GM19455 (cell line): ENCODE data around the gene LONP1.
"Not testable (repeated sequence)": the region's sequence is repeated elsewhere in the genome, so short reads cannot be mapped to it uniquely, and the experiment has no call there.

ENCODE experiments used
- ATAC-seq: cut with Tn5 transposase; IDR thresholded peaks from one replicate; pipeline ENCODE4 v1.9.1; 2021; ENCODE audit not compliant: unreplicated experiment

Gene LONP1, protein sequence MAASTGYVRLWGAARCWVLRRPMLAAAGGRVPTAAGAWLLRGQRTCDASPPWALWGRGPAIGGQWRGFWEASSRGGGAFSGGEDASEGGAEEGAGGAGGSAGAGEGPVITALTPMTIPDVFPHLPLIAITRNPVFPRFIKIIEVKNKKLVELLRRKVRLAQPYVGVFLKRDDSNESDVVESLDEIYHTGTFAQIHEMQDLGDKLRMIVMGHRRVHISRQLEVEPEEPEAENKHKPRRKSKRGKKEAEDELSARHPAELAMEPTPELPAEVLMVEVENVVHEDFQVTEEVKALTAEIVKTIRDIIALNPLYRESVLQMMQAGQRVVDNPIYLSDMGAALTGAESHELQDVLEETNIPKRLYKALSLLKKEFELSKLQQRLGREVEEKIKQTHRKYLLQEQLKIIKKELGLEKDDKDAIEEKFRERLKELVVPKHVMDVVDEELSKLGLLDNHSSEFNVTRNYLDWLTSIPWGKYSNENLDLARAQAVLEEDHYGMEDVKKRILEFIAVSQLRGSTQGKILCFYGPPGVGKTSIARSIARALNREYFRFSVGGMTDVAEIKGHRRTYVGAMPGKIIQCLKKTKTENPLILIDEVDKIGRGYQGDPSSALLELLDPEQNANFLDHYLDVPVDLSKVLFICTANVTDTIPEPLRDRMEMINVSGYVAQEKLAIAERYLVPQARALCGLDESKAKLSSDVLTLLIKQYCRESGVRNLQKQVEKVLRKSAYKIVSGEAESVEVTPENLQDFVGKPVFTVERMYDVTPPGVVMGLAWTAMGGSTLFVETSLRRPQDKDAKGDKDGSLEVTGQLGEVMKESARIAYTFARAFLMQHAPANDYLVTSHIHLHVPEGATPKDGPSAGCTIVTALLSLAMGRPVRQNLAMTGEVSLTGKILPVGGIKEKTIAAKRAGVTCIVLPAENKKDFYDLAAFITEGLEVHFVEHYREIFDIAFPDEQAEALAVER

DNA sequence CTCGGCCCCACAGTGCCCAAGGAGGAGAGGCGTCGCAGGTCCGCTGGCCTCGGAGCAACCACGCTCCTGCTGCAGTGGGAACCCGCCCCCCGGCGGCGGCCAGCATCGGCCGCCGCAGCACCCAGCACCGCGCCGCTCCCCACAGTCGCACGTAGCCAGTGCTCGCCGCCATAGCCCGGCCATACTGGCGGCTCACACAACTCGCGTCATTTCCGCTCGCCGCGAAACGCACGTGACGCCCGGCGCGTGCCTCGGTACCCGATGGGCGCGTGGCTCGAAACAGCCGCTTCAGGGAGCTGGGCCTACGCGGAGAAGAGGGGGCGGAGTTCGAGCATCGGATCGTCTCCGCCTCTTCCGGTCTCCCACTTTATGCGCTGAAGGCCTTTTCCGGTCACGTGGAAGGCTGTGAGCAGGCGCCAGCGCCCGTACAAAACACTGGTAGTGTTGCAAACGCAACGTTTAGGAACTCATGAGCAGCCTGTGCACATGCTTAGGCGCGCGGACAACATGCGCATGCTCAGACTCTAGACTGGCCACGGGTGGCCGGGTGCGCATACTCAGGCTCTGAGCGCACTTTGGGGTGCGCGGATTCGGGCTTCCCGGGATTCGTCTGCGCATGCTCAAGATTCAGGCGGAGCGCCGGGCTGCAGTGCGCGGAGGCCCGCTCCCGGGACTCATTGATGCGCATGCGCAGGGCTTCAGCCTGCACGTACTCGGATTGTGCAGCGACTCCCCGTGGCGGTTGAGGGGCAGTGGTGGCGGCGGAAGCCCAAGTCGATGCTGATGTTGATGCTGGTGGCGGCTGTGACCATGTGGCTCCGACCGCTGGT is at the start of gene LONP1, which contains the start of gene CATSPERD:
LONP1 (minus strand) TSS at position 186 of the 830 bp plus-strand sequence; CDS start at position 172, 14 bp downstream.
CATSPERD (plus strand) TSS at position 677 of the 830 bp plus-strand sequence; CDS start at position 778, 101 bp downstream.
- peak; percentile 80 for ATAC-seq

DNA sequence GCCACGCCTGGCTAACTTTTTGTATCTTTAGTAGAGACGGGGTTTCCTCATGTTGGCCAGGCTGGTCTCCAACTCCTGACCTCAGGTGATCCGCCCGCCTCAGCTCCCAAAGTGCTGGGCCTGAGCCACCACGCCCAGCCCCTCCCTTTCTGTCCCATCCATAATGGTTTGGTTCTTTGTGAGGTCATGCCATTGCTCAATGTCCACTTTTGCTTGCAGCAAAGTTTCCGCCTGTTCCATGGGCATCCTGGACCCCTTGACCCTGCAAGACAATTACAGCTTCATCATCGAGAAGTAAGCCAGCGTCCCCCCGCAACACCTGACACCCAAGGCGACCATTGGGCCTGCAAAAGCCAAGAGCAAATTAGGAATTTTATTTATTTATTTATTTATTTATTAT is 48.0 kb upstream of the LONP1 start:
- no peak for ATAC-seq

DNA sequence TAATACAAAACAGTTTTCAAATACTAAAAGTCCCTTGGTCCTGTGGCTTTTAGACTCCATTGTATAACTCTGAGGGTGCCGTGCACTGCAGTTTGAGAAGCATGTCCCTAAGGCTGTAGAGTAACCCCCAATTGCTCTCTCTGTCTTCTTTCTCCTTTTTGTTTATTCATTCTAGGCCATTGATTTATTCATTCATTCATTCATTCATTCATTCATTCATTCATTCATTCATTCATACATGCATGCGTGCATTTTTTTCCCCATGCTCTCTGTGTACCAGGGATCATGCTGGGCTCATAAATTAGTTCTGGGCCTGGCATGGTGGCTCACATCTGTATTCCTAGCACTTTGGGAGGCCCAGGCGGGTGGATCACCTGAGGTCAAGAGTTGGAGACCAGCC is 45.3 kb upstream of the LONP1 start:
- no peak for ATAC-seq

DNA sequence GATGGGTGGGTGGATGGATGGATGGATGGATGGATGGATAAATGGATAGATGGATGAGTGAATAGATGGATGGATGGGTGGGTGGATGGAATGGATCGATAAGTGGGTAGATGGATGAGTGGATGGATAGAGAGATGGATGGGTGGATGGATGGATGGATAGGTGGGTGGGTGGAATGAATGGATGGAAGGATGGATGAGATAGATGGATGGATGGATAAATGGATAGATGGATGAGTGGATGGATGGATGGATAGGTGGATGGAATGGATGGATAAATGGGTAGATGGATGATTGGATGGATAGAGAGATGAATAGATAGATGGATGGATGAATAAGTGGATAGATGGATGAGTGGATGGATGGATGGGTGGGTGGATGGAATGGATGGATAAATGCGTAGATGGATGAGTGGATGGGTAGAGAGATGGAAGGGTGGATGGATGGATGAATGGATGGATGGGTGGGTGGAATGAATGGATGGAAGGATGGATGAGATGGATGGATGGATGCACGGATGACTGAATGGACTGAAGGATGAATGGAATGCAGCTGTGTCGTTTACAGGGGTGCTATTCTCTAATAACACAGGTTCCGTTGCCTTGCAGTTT is 42.8 kb upstream of the LONP1 start:
- no peak for ATAC-seq

DNA sequence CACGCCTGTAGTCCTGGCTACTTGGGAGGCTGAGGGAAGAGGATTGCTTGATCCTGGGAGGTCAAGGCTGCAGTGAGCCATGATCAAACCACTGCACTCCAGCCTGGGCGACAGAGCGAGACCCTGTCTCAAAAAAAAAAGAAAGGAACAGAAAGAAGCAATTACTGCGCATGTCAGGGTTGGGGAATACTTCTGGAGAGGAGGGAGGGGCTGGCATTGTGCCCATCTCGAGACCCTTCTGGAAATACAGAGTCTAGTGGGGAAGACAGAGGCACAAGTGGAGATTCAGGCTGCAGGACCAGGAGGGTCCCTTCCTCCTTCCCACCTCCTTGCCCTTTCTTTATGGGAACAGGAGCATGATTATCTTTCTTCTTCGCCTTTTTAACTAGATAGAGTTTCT is 33.8 kb upstream of the LONP1 start:
- no peak for ATAC-seq

DNA sequence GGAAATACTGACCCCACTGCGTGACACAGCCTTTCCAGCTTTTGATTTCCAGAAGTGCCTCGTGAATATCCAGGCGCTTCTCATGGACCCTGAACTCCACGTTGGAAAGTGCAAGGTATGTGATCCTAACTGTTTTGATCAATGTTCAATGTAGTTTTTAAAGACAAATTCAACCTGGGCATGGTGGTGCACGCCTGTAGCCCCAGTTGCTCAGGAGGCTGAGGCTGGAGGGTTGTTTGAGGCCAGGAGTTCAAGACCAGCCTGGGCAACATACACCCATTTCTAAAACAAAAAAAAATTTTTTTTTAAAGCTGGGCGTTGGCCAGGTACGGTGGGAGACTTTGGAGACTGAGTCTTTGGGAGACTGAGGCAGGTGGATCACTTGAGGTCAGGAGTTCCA is 31.8 kb upstream of the LONP1 start:
- ATAC-seq: no peak

DNA sequence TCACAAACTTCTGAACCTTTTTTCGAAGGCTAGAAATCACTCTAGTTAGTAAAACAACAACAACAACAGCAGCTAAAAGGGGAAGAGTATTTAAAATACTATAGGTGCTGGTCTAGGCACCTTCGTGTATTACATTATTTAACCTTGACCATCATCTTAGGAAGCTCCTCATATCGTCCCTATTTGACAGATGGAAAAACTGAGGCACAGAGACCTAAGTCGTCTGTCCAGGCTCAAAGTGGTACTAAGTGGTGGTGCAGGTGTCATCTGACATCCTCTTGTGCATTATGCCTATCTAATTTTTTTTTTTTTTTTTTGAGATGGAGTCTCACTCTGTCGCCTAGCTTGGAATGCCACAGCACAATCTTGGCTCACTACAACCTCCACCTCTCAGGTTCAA is 29.6 kb upstream of the LONP1 start:
- no peak for ATAC-seq

DNA sequence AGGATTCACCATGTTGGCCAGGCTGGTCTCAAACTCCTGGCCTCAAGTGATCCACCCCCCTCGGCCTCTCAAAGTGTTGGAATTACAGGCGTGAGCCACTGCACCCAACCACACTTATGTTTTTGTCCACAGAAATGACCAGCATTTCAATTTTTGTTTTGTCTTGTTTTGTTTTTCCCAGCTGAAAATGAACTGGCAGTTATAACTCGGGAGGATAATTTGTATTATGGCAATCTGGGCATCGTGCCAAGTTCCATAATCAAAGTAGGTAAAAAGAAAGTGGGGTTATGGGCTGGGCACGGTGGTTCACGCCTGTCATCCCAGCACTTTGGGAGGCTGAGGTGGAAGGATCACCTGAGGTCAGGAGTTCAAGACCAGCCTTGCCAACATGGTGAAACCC is 29.0 kb upstream of the LONP1 start:
- not testable (repeated sequence) for ATAC-seq

DNA sequence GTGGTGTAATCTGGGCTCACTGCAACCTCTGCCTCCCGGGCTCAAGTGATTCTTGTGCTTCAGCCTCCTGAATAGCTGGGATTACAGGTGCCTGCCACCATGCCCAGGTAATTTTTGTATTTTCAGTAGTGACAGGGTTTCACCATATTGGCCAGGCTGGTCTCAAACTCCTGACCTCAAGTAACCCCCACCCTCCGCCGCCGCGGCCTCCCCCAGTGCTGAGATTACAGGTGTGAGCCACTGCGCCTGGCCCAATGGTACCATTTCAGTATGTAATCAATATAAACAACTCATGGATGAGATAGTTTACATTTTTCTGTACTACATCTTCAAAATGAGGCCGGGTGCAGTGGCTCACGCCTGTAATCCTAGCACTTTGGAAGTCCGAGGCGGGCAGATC is 25.1 kb upstream of the LONP1 start:
- ATAC-seq: not testable (repeated sequence)

DNA sequence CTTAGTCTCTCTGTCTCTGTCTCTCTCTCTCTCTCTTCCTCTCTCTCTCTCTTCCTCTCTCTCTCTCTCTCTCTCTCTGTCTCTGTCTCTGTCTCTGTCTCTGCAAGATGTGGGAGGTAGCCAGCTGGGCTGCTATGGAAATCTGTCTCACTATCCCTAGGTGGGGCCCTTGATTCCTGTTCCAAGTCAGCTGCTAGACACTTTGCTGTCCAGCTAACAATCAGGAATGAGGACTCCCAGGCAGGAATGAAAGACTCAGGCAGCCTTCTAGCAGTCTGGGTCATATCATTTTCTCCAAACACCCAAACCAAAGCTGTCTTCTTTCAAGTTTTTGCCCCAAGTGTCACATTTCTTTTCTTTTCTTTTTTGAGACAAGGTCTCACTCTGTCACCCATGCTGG is 23.7 kb upstream of the LONP1 start:
- no peak for ATAC-seq

DNA sequence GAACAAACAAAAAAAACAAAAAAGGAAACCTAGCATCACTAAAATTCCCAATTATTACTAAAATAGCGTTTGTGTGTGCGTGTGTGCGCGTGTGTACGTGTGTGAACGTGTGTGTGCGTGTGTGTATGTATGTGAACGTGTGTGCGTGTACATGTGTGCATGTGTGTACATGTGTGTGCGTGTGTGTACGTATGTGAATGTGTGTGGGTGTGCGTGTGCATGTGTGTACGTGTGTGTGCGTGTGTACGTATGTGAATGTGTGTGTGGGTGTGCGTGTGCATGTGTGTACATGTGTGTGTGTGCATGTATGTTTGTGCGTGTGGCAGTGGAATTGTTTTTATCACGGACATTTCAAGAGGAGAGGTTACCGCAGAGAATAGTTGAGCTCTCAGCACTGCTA is 22.1 kb upstream of the LONP1 start:
- ATAC-seq: no peak

DNA sequence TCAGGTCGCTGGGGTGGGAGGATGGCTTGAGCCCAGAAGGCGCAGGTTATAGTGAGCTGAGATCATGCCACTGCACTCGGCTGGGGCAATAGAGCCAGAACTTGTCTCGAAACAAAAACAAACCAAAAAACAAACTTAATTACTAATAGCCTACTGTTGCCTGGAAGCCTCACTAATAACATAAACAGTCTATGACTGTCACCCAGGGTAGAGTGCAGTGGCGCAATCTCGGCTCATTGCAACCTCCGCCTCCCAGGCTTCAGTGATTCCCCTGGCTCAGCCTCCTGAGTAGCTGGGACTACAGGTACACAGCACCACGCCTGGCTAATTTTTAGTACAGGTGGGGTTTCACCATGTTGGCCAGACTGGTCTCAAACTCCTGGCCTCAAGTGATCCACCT is 18.5 kb upstream of the LONP1 start:
- ATAC-seq: no peak

DNA sequence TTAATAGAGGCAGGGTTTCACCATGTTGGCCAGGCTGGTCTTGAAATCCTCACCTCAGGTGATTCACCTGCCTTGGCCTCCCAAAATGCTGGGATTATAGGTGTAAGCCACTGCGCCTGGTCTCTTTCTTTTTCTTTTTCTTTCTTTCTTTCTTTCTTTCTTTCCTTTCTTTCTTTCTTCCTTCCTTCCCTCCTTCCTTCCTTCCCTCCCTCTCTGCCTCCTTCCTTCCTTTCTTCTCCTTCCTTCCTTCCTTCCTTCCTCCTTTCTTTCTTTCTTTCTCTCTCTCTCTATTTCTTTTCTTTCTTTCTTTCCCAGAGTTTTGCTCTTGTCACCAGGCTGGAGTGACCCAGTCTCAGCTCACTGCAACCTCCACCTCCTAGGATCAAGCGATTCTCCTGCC is 13.2 kb upstream of the LONP1 start:
- ATAC-seq: not testable (repeated sequence)

DNA sequence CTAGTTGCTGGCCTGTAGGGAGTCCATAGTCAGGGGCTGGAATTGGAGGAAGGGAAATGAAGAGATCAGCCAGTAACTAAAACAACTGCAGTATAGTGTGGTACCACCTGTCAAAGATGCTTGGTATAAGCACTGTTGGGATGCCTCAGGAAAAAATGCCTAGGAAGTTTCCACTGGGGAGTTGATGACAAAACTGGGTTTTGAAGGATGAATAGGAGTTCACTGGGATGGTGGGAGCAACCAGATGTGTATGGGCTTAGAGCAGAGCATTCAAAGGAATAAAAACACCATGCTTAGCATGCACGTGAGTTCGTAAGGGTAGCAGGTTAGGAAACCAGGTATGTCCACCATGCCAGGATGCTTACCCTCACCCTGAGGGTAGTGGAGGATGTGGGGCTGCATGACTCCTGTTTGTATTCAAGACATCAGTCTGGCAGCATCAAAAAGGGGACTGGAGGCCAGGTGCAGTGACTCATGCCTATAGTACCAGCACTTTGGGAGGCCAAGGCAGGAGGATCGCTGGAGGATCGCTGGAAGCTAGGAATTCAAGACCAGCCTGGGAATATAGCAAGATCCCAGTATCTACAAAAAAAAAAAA is 7.6 kb upstream of the LONP1 start:
- ATAC-seq: no peak

DNA sequence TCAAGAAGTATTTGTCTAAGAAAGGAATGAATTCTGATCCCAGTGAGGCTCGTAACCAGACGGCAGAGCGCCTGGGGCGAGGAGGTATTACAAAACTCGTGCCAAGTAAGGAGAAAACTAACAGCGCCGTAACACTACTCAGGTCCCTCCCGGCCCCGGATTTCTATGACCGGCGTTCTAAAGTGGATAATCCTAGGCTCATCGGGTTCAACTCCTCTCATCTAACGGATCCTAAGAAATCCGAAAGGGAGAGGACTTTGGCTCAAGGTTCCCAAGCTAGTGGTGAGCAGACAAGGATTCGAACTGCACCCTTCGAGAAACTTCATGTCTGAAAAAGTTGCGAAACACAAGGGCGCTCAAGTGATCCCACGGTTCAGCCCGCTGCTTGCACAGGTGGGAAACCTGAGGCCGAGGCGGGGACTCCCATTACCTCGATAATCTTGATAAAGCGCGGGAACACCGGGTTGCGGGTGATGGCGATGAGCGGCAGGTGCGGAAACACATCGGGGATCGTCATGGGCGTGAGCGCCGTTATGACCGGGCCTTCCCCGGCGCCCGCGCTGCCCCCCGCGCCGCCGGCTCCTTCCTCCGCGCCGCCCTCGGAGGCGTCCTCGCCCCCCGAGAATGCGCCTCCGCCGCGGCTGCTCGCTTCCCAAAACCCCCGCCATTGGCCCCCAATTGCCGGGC is 529 bp downstream of the LONP1 start:
- peak; percentile 5 for ATAC-seq

DNA sequence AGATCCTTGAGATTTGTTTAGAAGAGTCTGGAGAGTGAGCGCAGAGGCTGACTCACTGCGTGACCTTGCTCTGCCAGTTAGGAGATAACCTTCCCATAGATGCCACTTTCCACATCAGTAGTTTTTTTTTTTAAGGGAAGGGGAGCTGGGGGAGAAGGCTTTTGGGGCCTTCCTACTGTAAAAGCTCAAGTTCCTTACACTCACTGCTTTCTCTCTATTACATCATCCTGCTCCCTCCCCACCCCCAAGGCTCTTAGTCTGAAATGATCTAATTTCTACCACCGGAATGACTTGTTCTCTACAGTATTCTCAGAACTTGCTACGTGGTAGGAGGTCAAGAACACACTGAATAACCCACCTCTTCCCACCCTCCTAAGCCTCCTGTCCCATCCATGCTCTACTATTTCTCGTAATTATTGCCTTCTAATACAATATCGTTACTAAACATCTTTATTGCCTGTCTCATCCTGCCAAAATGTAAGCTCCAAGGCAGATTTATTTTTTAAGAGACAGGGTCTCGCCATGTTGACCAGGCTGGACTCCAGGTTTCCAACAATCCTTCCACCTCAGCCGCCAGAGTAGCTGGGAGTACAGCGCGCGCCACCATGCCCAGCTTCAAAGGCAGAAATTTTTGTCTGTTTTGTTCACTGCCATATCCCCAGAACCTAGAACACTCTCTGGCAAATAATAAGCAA is 1.2 kb downstream of the LONP1 start:
- ATAC-seq: no peak

DNA sequence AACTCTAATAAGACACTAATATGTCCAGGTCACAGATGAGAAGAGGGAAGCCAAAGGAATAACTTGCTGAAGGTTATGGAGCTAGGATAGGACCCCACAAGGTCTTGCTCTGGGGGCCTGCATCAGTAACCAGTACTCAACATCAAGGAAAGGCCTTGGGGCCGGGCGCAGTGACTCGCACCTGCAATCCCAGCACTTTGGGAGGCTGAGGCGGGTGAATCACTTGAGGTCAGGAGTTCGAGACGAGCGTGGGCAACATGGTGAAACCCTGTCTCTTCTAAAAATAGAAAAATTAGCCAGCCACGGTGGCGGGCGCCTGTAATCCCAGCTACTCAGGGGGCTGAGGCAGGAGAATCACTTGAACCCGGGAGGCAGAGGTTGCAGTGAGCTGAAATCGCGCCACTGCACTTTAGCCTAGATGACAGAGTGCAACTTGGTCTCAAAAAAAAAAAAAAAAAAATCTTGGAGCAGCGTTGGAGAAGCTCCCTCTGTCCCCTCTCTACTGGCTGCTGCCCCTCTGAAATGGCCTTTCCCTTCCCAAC is 1.8 kb downstream of the LONP1 start:
- no peak for ATAC-seq

DNA sequence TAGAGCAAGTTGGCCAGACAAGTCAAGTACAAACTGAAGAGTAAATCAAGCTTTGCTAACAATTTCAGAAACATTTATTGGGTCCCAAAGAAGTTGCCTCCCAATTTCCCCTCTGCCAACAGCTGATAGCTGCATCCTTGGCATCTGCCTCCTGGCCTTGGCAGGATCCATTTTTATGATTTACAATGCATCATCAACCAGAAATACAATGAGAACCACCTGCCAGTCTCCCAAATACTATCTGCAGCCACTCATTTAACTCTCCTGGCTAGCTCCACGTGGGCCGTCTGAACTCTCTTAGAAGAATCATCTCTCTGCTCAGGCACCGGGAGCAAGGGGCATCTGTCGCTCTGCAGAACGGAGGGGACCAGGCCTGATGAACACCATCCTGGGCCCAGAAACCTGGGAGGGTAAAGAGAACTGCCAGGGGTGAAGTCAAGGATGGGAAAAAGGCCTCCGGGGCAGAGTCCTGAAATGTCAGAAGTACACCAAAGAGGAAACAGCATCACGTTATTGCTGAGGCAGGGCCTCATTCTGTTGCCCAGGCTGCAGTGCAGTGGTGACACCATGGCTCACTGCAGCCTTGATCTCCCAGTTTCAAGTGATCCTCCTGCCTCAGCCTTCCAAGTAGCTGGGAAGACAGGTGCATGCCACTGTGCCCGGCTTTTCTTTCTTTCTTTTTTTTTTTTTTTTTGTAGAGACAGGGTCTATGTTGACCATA is 2.6 kb downstream of the LONP1 start:
- no peak for ATAC-seq
